A549 (cell line): ENCODE measurements around the gene ANLN. TPM values are rescaled to one million over a fixed set of nuclear protein-coding genes. Genes with fewer than 3 reads are reported as not detected.

Experiments used
- ATAC-seq, 2 experiments: fragments of 200-7000 bp in 1 of 2; fragments of >200 bp in 1 of 2; cut with Nextera tagmentation in 1 of 2; cut with Tn5 transposase in 1 of 2; 3 replicates each; pipeline versions ENCODE4 v1.8.0 to v1.9.1; 2018 to 2020; ENCODE audit warnings: mild to moderate bottlenecking in 1 of 2, moderate library complexity in 1 of 2
- CTCF ChIA-PET: fragments of 300-600 bp; sonication (Branson Sonifier 250); formaldehyde crosslinking; extraction: SDS; loops from one replicate; lab custom pipeline; 2021; ENCODE audit warnings: antibody characterized with exemption, inconsistent platforms; lab: Yijun Ruan, JAX
- POLR2A ChIA-PET: fragments of 350-600 bp; formaldehyde crosslinking; extraction: SDS; loops from one replicate; lab custom pipeline; 2021; ENCODE audit warnings: antibody characterized with exemption, inconsistent platforms; lab: Yijun Ruan, JAX
- DNase-seq, 2 experiments: peaks; one replicate each; pipeline versions ENCODE4 v3.0.0 to v3.0.0-alpha.2; 2011 to 2016; ENCODE audit warnings: low read depth in 1 of 2, low spot score in 1 of 2
- FAIRE-seq: peaks from 2 replicates; lab custom pipeline; 2011; peaks lifted over from hg19 to GRCh38; lab: Jason Lieb, UNC
- H3K27ac ChIP-seq, 2 experiments: fragments of >200 bp; sonication (Bioruptor Twin); formaldehyde crosslinking; 3 replicates each; pipeline ENCODE4 v1.5.1; 2016 to 2017
- H3K4me1 ChIP-seq: fragments of >200 bp; sonication (Bioruptor Twin); formaldehyde crosslinking; 3 replicates; pipeline ENCODE4 v1.6.1; 2016
- H3K4me2 ChIP-seq: fragments of >200 bp; sonication (Bioruptor Twin); formaldehyde crosslinking; 3 replicates; pipeline ENCODE4 v1.6.1; 2016
- H3K4me3 ChIP-seq: fragments of >200 bp; sonication (Bioruptor Twin); formaldehyde crosslinking; 3 replicates; pipeline ENCODE4 v1.5.1; 2016
- H3K9me3 ChIP-seq: fragments of >200 bp; sonication (Bioruptor Twin); formaldehyde crosslinking; 3 replicates; pipeline ENCODE4 v1.6.1; 2016
- BHLHE40 ChIP-seq: IDR thresholded peaks from 2 replicates; pipeline ENCODE4 v1.6.1; 2012; ENCODE audit warnings: low read depth, low read length, inconsistent platforms
- CHD2 ChIP-seq: fragments of 150-350 bp; IDR thresholded peaks from 2 replicates; pipeline ENCODE4 v1.6.1; 2014; ENCODE audit warnings: low read length; ENCODE audit not compliant: partially characterized antibody
- E2F6 ChIP-seq: IDR thresholded peaks from 2 replicates; pipeline ENCODE4 v1.6.1; 2012; ENCODE audit warnings: low read depth, borderline replicate concordance
- EHMT2 ChIP-seq: fragments of 200-600 bp; sonication (generic); IDR thresholded peaks from 2 replicates; pipeline ENCODE4 v1.6.1; 2016; ENCODE audit warnings: antibody characterized with exemption, low read depth, mild to moderate bottlenecking, moderate library complexity
- EP300 ChIP-seq, 2 experiments: fragments of >200 bp; sonication (Bioruptor Twin); formaldehyde crosslinking; IDR thresholded peaks; 2 replicates in 1 of 2; 3 replicates in 1 of 2; pipeline ENCODE4 v1.6.1; 2016 to 2017
- FOSB ChIP-seq: fragments of 250-450 bp; sonication (Bioruptor Pico); IDR thresholded peaks from 2 replicates; pipeline ENCODE4 v1.5.0; 2020; ENCODE audit warnings: mild to moderate bottlenecking, moderate library complexity
- FOSL2 ChIP-seq, 2 experiments: fragments of 450-650 bp in 1 of 2; fragments of >200 bp in 1 of 2; sonication (Bioruptor Twin) in 1 of 2; formaldehyde crosslinking; IDR thresholded peaks; 2 replicates each; pipeline versions ENCODE4 v1.5.0 to v1.6.1; 2016 to 2020; ENCODE audit warnings: mild to moderate bottlenecking in 1 of 2, moderate library complexity in 1 of 2
- FOXS1 ChIP-seq: fragments of 250-450 bp; sonication (Bioruptor Pico); IDR thresholded peaks from 2 replicates; pipeline ENCODE4 v1.5.0; 2020; ENCODE audit warnings: mild to moderate bottlenecking, moderate library complexity
- GATA3 ChIP-seq: IDR thresholded peaks from 2 replicates; pipeline ENCODE4 v1.6.1; 2012; ENCODE audit warnings: borderline replicate concordance
- HEYL ChIP-seq: fragments of 250-450 bp; sonication (Bioruptor Pico); IDR thresholded peaks from 2 replicates; pipeline ENCODE4 v1.8.0; 2021; ENCODE audit warnings: mild to moderate bottlenecking, moderate library complexity
- HOXB5 ChIP-seq: fragments of 250-450 bp; sonication (Bioruptor Pico); IDR thresholded peaks from 2 replicates; pipeline ENCODE4 v1.5.0; 2020; ENCODE audit warnings: mild to moderate bottlenecking, moderate library complexity
- JUN ChIP-seq, 2 experiments: fragments of >200 bp; sonication (Bioruptor Twin); formaldehyde crosslinking; IDR thresholded peaks; 2 replicates in 1 of 2; 3 replicates in 1 of 2; pipeline ENCODE4 v1.6.1; 2016 to 2017
- KDM1A ChIP-seq: fragments of 200-600 bp; sonication (generic); IDR thresholded peaks from 2 replicates; pipeline ENCODE4 v1.6.1; 2016; ENCODE audit warnings: low read depth, mild to moderate bottlenecking
- KDM5A ChIP-seq: fragments of 200-600 bp; sonication (generic); IDR thresholded peaks from 2 replicates; pipeline ENCODE4 v1.6.1; 2016; ENCODE audit warnings: antibody characterized with exemption, mild to moderate bottlenecking
- MAFK ChIP-seq: fragments of 450-650 bp; IDR thresholded peaks from 2 replicates; pipeline ENCODE4 v1.6.1; 2014; ENCODE audit not compliant: partially characterized antibody
- MAZ ChIP-seq: fragments of 150-350 bp; IDR thresholded peaks from 2 replicates; pipeline ENCODE4 v1.6.1; 2014; ENCODE audit warnings: antibody characterized with exemption, low read depth, low read length, borderline replicate concordance
- NFE2L2 ChIP-seq: fragments of 150-350 bp; conservative IDR thresholded peaks from 2 replicates; pipeline ENCODE4 v1.6.1; 2014; ENCODE audit warnings: low read length
- NPAS2 ChIP-seq: fragments of 250-450 bp; sonication (Bioruptor Pico); IDR thresholded peaks from 2 replicates; pipeline ENCODE4 v1.8.0; 2022; ENCODE audit warnings: mild to moderate bottlenecking, moderate library complexity, borderline replicate concordance
- PHF8 ChIP-seq: fragments of 200-600 bp; sonication (generic); IDR thresholded peaks from 2 replicates; pipeline ENCODE4 v1.6.1; 2016; ENCODE audit warnings: low read depth, mild to moderate bottlenecking, antibody characterized with exemption, moderate library complexity, borderline replicate concordance
- RAD21 ChIP-seq, 2 experiments: fragments of >200 bp in 1 of 2; sonication (Bioruptor Twin) in 1 of 2; formaldehyde crosslinking in 1 of 2; IDR thresholded peaks in 1 of 2; conservative IDR thresholded peaks in 1 of 2; 2 replicates in 1 of 2; 3 replicates in 1 of 2; pipeline ENCODE4 v1.6.1; 2012 to 2018; ENCODE audit warnings: inconsistent platforms in 1 of 2
- RARB ChIP-seq: fragments of 250-450 bp; sonication (Bioruptor Pico); IDR thresholded peaks from 2 replicates; pipeline ENCODE4 v1.8.0; 2021; ENCODE audit warnings: mild to moderate bottlenecking, moderate library complexity
- RCOR1 ChIP-seq: fragments of 150-350 bp; IDR thresholded peaks from 2 replicates; pipeline ENCODE4 v1.6.1; 2014; ENCODE audit warnings: antibody characterized with exemption, low read length, low read depth
- RFX5 ChIP-seq: fragments of 450-650 bp; IDR thresholded peaks from 2 replicates; pipeline ENCODE4 v1.7.1; 2014; ENCODE audit warnings: antibody characterized with exemption, mild to moderate bottlenecking, moderate library complexity
- RNF2 ChIP-seq: fragments of 200-600 bp; sonication (generic); IDR thresholded peaks from 2 replicates; pipeline ENCODE4 v1.6.1; 2016; ENCODE audit warnings: low read depth, mild to moderate bottlenecking, antibody characterized with exemption, moderate library complexity, borderline replicate concordance
- SREBF2 ChIP-seq: fragments of 450-650 bp; IDR thresholded peaks from 2 replicates; pipeline ENCODE4 v1.6.1; 2014; ENCODE audit warnings: mild to moderate bottlenecking, moderate library complexity
- USF2 ChIP-seq: fragments of 450-650 bp; IDR thresholded peaks from 2 replicates; pipeline ENCODE4 v1.6.1; 2014; ENCODE audit warnings: antibody characterized with exemption
- ZFP36 ChIP-seq: fragments of 450-650 bp; IDR thresholded peaks from 2 replicates; pipeline ENCODE4 v1.6.1; 2014; ENCODE audit warnings: borderline replicate concordance; ENCODE audit not compliant: partially characterized antibody
- ZSCAN20 ChIP-seq: fragments of 250-450 bp; sonication (Bioruptor Pico); IDR thresholded peaks from 2 replicates; pipeline ENCODE4 v1.8.0; 2022; ENCODE audit warnings: mild to moderate bottlenecking, moderate library complexity
- WGBS: methylation state at CpG from one replicate; pipeline ENCODE4 v1.1.6; 2017; ENCODE audit errors: missing lambda C conversion rate; 5-methylcytosine and 5-hydroxymethylcytosine counted together
- polyA plus RNA-seq, 4 experiments: library from polyadenylated mRNA; depleted of rRNA in 3 of 4; stranded (reverse); fragments of >200 nt; fragmentation: RNase III in 1 of 4; extraction: RNeasy Plus Mini Kit Qiagen cat#74134 plus additional on column Dnase treatment in 1 of 4; gene quantifications; 2 replicates in 3 of 4; 3 replicates in 1 of 4; pipeline ENCODE4 v1.2.3, GENCODE V29; 2011 to 2017
- TF ChIP-seq, protein P1 (sequence below): fragments of >200 bp; sonication (Bioruptor Twin); formaldehyde crosslinking; IDR thresholded peaks from 2 replicates; pipeline ENCODE4 v1.6.1; 2016
- TF ChIP-seq, protein P2 (sequence below): fragments of >200 bp; sonication (Bioruptor Twin); formaldehyde crosslinking; IDR thresholded peaks from 3 replicates; pipeline ENCODE4 v1.5.1; 2016
- TF ChIP-seq, protein P3 (sequence below): fragments of 150-350 bp; IDR thresholded peaks from 2 replicates; pipeline ENCODE4 v1.6.1; 2014; ENCODE audit warnings: low read depth, mild to moderate bottlenecking, low read length

ANLN gene
- polyA plus RNA-seq, 2 of the 4 experiments (the other 2 are of a cell fraction), result 52.4 to 72.9 TPM

DNA sequence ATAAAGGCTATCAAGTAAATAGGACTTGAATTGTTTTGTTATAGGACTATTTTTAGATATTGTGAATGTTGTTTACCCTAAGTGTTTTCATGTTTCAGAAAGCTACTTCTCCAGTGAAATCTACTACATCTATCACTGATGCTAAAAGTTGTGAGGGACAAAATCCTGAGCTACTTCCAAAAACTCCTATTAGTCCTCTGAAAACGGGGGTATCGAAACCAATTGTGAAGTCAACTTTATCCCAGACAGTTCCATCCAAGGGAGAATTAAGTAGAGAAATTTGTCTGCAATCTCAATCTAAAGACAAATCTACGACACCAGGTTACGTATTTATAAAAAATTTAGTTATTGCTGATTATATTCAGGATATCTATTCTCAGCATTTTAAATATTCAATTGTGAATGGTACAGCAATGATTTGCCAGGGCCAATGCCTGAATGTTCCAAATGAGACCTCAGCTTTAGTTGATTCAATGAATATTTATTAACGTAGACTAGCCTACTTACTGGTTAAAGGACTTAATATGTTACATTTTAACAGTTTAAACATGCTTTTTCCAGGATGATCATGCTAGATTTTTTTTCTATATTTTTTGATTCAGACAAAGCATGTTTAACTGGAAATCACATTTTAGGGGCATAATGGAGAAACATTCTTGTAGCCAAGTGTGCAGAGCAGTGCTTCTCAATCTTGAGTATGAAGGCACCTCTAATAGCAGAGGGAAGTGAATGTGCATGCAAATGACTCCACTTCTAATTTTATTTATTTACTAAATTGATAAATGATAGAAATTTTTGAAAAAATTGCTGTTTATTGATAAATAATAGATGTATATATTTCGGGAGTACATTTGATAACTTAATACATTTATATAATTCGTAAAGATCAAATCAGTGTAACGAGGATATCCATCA is 18.2 kb downstream of the ANLN start:
- H3K4me3 ChIP-seq, result no peak overlapping the region
- peaks cover 6% of the 10 kb centered on the region; the same call in 1 of the 3 replicates for H3K4me1 ChIP-seq
- POLR2A ChIA-PET, result no interaction called here
- 92% methylated on average over 8 of the region's 8 CpGs for WGBS
- ATAC-seq, result no peak
- no peak for TF ChIP-seq FOXS1 (CRISPR knock-in tag)
- TF ChIP-seq JUN (IDR thresholded peaks at IDR 0.05), result no peak
- TF ChIP-seq ZFP36, result no peak
- TF ChIP-seq, protein P1, sequence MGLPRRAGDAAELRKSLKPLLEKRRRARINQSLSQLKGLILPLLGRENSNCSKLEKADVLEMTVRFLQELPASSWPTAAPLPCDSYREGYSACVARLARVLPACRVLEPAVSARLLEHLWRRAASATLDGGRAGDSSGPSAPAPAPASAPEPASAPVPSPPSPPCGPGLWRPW, result no peak
- TF ChIP-seq HOXB5 (CRISPR knock-in tag), result no peak
- no peak for TF ChIP-seq MAFK
- no peak for TF ChIP-seq RFX5
- TF ChIP-seq FOSL2 (IDR thresholded peaks at IDR 0.05), result no peak
- no peak for TF ChIP-seq FOSL2 (CRISPR knock-in tag; IDR thresholded peaks at IDR 0.05)
- no peak for TF ChIP-seq NPAS2
- no peak for TF ChIP-seq NFE2L2
- no peak for TF ChIP-seq RCOR1
- no peak for TF ChIP-seq MAZ
- TF ChIP-seq E2F6, result no peak
- no peak for TF ChIP-seq CHD2
- TF ChIP-seq, protein P2, sequence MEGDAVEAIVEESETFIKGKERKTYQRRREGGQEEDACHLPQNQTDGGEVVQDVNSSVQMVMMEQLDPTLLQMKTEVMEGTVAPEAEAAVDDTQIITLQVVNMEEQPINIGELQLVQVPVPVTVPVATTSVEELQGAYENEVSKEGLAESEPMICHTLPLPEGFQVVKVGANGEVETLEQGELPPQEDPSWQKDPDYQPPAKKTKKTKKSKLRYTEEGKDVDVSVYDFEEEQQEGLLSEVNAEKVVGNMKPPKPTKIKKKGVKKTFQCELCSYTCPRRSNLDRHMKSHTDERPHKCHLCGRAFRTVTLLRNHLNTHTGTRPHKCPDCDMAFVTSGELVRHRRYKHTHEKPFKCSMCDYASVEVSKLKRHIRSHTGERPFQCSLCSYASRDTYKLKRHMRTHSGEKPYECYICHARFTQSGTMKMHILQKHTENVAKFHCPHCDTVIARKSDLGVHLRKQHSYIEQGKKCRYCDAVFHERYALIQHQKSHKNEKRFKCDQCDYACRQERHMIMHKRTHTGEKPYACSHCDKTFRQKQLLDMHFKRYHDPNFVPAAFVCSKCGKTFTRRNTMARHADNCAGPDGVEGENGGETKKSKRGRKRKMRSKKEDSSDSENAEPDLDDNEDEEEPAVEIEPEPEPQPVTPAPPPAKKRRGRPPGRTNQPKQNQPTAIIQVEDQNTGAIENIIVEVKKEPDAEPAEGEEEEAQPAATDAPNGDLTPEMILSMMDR, result no peak
- TF ChIP-seq RAD21 (conservative IDR thresholded peaks at IDR 0.05 in 1 of 2, IDR thresholded peaks at IDR 0.05 in 1 of 2), result no peak
- no peak for TF ChIP-seq EP300 (IDR thresholded peaks at IDR 0.05)
- TF ChIP-seq HEYL (CRISPR knock-in tag), result no peak
- no peak for TF ChIP-seq PHF8
- no peak for TF ChIP-seq EHMT2
- TF ChIP-seq, all 56 proteins: peak for 0
- Histone ChIP-seq H3K4me2 (no peak overlapping the region), H3K9me3 (no peaks in the 10 kb centered on the region), H3K27ac (no peak overlapping the region)
- CTCF ChIA-PET, result interaction anchor here (1.7 kb wide), 1 partner anchor 40 kb away, joined by 3 read pairs; no protein-coding TSS in a partner anchor
- DNase-seq (no peak), FAIRE-seq (no peak)

DNA sequence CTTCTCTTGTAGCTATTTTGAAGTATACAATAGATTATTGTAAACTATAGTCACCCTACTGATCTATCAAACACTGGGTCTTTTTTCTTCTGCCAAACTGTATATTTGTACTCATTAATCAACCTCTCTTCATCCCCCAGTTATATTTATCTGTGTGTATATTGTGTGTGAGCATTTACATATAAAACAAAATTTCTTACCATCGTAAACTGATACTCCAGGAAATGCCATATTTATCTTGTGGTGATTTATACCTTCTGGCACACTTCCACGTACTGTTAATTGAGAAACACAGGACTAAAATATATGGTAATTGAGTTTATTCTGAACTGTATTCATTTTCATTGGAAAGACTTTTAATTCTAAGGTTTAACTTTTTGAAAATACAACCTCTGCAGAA is 18.9 kb downstream of the ANLN start:
- no peak overlapping the region for H3K4me2 ChIP-seq
- ATAC-seq (no peak), DNase-seq (no peak), FAIRE-seq (no peak)
- H3K9me3 ChIP-seq, result no peaks in the 10 kb centered on the region
- POLR2A ChIA-PET, result no interaction called here
- no peak overlapping the region for H3K4me3 ChIP-seq
- H3K27ac ChIP-seq, result no peak overlapping the region
- H3K4me1 ChIP-seq, result peaks cover 6% of the 10 kb centered on the region; the same call in 1 of the 3 replicates
- CTCF ChIA-PET, result no interaction called here
- WGBS, result 75% methylated on average over 2 of the region's 2 CpGs
- TF ChIP-seq USF2 (no peak), SREBF2 (no peak), BHLHE40 (no peak), KDM1A (no peak), FOSB (CRISPR knock-in tag) (no peak), KDM5A (no peak), ZFP36 (no peak), RNF2 (no peak), GATA3 (no peak), HOXB5 (CRISPR knock-in tag) (no peak), RARB (no peak), CHD2 (no peak), FOXS1 (CRISPR knock-in tag) (no peak), E2F6 (no peak), ZSCAN20 (CRISPR knock-in tag) (no peak)
- TF ChIP-seq, protein P3, sequence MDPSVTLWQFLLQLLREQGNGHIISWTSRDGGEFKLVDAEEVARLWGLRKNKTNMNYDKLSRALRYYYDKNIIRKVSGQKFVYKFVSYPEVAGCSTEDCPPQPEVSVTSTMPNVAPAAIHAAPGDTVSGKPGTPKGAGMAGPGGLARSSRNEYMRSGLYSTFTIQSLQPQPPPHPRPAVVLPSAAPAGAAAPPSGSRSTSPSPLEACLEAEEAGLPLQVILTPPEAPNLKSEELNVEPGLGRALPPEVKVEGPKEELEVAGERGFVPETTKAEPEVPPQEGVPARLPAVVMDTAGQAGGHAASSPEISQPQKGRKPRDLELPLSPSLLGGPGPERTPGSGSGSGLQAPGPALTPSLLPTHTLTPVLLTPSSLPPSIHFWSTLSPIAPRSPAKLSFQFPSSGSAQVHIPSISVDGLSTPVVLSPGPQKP, result no peak
